Ovary (tissue), 3 donors: ENCODE results near the gene KRTAP10-5.

Experiments used
- CTCF ChIP-seq, 3 donors: fragments of 450-650 bp in 2 of 3; fragments of 200-600 bp in 1 of 3; IDR thresholded peaks; one replicate each; pipeline versions ENCODE4 v1.5.1 to v1.8.0; 2016 to 2022; ENCODE audit warnings: antibody characterized with exemption in 3 of 3, mild to moderate bottlenecking in 1 of 3
- EP300 ChIP-seq: sonication (generic); formaldehyde crosslinking; IDR thresholded peaks from one replicate; pipeline ENCODE4 v1.6.1; 2017; ENCODE audit warnings: antibody characterized with exemption
- POLR2A ChIP-seq: fragments of 450-650 bp; IDR thresholded peaks from one replicate; pipeline ENCODE4 v1.6.1; 2017; ENCODE audit warnings: antibody characterized with exemption, mild to moderate bottlenecking, moderate library complexity
- donor health status: DM: no; HTN: no; CAD: no.

- TF ChIP-seq CTCF (IDR thresholded peaks at IDR 0.05) (no peak), POLR2A (no peak), EP300 (no peak)
These were observed 14.0 kb downstream of the KRTAP10-5 start for GRCh38 chr21:44566403-44566802.
